Nucleus accumbens (tissue), 56 donors: ENCODE results near the gene RHOT2.

Experiments used
- DNase-seq, 56 donors: peaks; one replicate each; lab custom pipeline; 2025; lab: John Stamatoyannopoulos, UW

Gene RHOT2

GRCh38 chr16:667780-668518, at the start of gene RHOT2:
Gene RHOT2 (plus strand): TSS chr16:668132. CDS start chr16:668200, 68 bp downstream.
- DNase-seq = peak in 55 of 56 donors; percentile 18 to 96 (median 84)

- no peak for DNase-seq
These were observed 48.3 kb upstream of the RHOT2 start for GRCh38 chr16:619476-620100.

GRCh38 chr16:620700-621525, 47.0 kb upstream of the RHOT2 start:
- no peak for DNase-seq

GRCh38 chr16:621526-622105, 46.3 kb upstream of the RHOT2 start:
- peak in 20 of 56 donors; percentile 15 to 66 (median 42) for DNase-seq

GRCh38 chr16:622920-623280, 45.0 kb upstream of the RHOT2 start:
- no peak for DNase-seq

GRCh38 chr16:624526-625070, 43.3 kb upstream of the RHOT2 start:
- no peak for DNase-seq

GRCh38 chr16:625117-625976, 42.6 kb upstream of the RHOT2 start:
- no peak for DNase-seq

GRCh38 chr16:625977-626765, 41.8 kb upstream of the RHOT2 start:
- DNase-seq = no peak

- peak in 19 of 56 donors; percentile 9 to 62 (median 30) for DNase-seq
These were observed 41.0 kb upstream of the RHOT2 start for GRCh38 chr16:626787-627453.

GRCh38 chr16:627454-628239, 40.3 kb upstream of the RHOT2 start:
- no peak for DNase-seq

GRCh38 chr16:628321-629061, 39.4 kb upstream of the RHOT2 start:
- DNase-seq = no peak

GRCh38 chr16:629185-629832, 38.6 kb upstream of the RHOT2 start:
- DNase-seq = no peak

- DNase-seq = no peak
These were observed 38.1 kb upstream of the RHOT2 start for GRCh38 chr16:629833-630248.

- no peak for DNase-seq
These were observed 37.6 kb upstream of the RHOT2 start for GRCh38 chr16:630249-630814.

- no peak for DNase-seq
These were observed 37.0 kb upstream of the RHOT2 start, which contains the start of gene WFIKKN1 for GRCh38 chr16:630815-631405. Gene WFIKKN1 (plus strand): TSS chr16:630985. CDS start chr16:631254, 269 bp downstream.
